HEK293 (cell line): Measurements from ENCODE around the gene EIF1AD.
A peak's percentile ranks its signal among the peaks of the same experiment; 100 is the strongest.

Source experiments
- CTCF ChIA-PET: fragments of 350-600 bp; formaldehyde crosslinking; extraction: SDS; loops from one replicate; lab custom pipeline; 2021; ENCODE audit warnings: antibody characterized with exemption; lab: Yijun Ruan, JAX
- POLR2A ChIA-PET: fragments of 300-600 bp; formaldehyde crosslinking; extraction: SDS; loops from one replicate; lab custom pipeline; 2020; ENCODE audit warnings: antibody characterized with exemption, inconsistent platforms; lab: Yijun Ruan, JAX
- H3K27ac ChIP-seq: fragments of 200-500 bp; sonication (Bioruptor generic); 2 replicates; pipeline ENCODE4 v1.5.1; 2014; ENCODE audit warnings: low read depth, low read length, control low read depth, inconsistent platforms; ENCODE audit errors: extremely low read depth
- H3K36me3 ChIP-seq, 2 experiments: fragments of 200-500 bp in 1 of 2; sonication (Bioruptor generic) in 1 of 2; 1 replicate in 1 of 2; 2 replicates in 1 of 2; pipeline ENCODE4 v1.5.1; 2014 to 2017; ENCODE audit warnings: inconsistent platforms in 2 of 2, low read length in 2 of 2; ENCODE audit not compliant: control insufficient read depth in 2 of 2, insufficient read depth in 1 of 2
- H3K4me1 ChIP-seq: fragments of 200-500 bp; sonication (Bioruptor generic); 2 replicates; pipeline ENCODE4 v1.5.1; 2014; ENCODE audit warnings: mild to moderate bottlenecking, low read length, inconsistent platforms; ENCODE audit not compliant: control insufficient read depth, insufficient read depth
- H3K4me3 ChIP-seq: 2 replicates; pipeline ENCODE4 v1.5.1; 2011; ENCODE audit warnings: low read depth, mild to moderate bottlenecking, control low read depth, low read length, moderate library complexity
- H3K9me3 ChIP-seq: fragments of 200-500 bp; sonication (Bioruptor generic); 2 replicates; pipeline ENCODE4 v1.5.1; 2014; ENCODE audit warnings: low read depth, low read length, inconsistent platforms; ENCODE audit not compliant: control insufficient read depth, insufficient read depth
- FEZF1 ChIP-seq: fragments of 450-650 bp; formaldehyde crosslinking; IDR thresholded peaks from 2 replicates; pipeline ENCODE4 v1.5.1; 2016; ENCODE audit warnings: missing biosample characterization, missing genetic modification characterization
- GFI1B ChIP-seq: fragments of 450-650 bp; formaldehyde crosslinking; IDR thresholded peaks from 2 replicates; pipeline ENCODE4 v1.5.1; 2016; ENCODE audit warnings: missing biosample characterization, missing genetic modification characterization
- HOXD13 ChIP-seq: sonication (generic); formaldehyde crosslinking; IDR thresholded peaks from 2 replicates; pipeline ENCODE4 v1.8.0; 2022; ENCODE audit warnings: missing genetic modification reagents, borderline replicate concordance
- IKZF3 ChIP-seq: fragments of 450-650 bp; IDR thresholded peaks from 2 replicates; pipeline ENCODE4 v1.5.0; 2018; ENCODE audit warnings: missing biosample characterization, mild to moderate bottlenecking, missing genetic modification characterization, moderate library complexity
- MEIS1 ChIP-seq: sonication (generic); formaldehyde crosslinking; IDR thresholded peaks from 2 replicates; pipeline ENCODE4 v1.8.1; 2022; ENCODE audit warnings: missing genetic modification reagents, mild to moderate bottlenecking, borderline replicate concordance
- OSR2 ChIP-seq: fragments of 450-650 bp; formaldehyde crosslinking; IDR thresholded peaks from 2 replicates; pipeline ENCODE4 v1.5.1; 2016; ENCODE audit warnings: missing biosample characterization, missing genetic modification characterization
- PRDM1 ChIP-seq: fragments of 450-650 bp; formaldehyde crosslinking; IDR thresholded peaks from 2 replicates; pipeline ENCODE4; 2016; ENCODE audit warnings: missing biosample characterization, missing genetic modification characterization
- ZNF112 ChIP-seq: fragments of 450-650 bp; formaldehyde crosslinking; IDR thresholded peaks from 2 replicates; pipeline ENCODE4 v1.5.0; 2017; ENCODE audit warnings: missing biosample characterization, missing genetic modification characterization
- ZNF24 ChIP-seq: fragments of 450-650 bp; formaldehyde crosslinking; IDR thresholded peaks from 2 replicates; pipeline ENCODE4 v1.5.1; 2016; ENCODE audit warnings: missing biosample characterization, missing genetic modification characterization
- ZNF335 ChIP-seq: fragments of 450-650 bp; formaldehyde crosslinking; conservative IDR thresholded peaks from 2 replicates; pipeline ENCODE4 v1.5.1; 2016; ENCODE audit warnings: missing biosample characterization, missing genetic modification characterization
- ZNF366 ChIP-seq: fragments of 450-650 bp; formaldehyde crosslinking; conservative IDR thresholded peaks from 2 replicates; pipeline ENCODE4 v1.5.1; 2016; ENCODE audit warnings: missing biosample characterization, missing genetic modification characterization
- ZNF423 ChIP-seq: fragments of 450-650 bp; formaldehyde crosslinking; IDR thresholded peaks from 2 replicates; pipeline ENCODE4 v1.5.1; 2016; ENCODE audit warnings: missing biosample characterization, missing genetic modification characterization
- ZNF664 ChIP-seq: fragments of 450-650 bp; formaldehyde crosslinking; IDR thresholded peaks from 2 replicates; pipeline ENCODE4 v1.5.1; 2016; ENCODE audit warnings: missing biosample characterization, missing genetic modification characterization
- ZNF670 ChIP-seq: fragments of 450-650 bp; formaldehyde crosslinking; IDR thresholded peaks from 2 replicates; pipeline ENCODE4 v1.5.1; 2016; ENCODE audit warnings: missing biosample characterization, missing genetic modification characterization, low read depth
- TF ChIP-seq, protein P1 (sequence below): fragments of 450-650 bp; formaldehyde crosslinking; IDR thresholded peaks from 2 replicates; pipeline ENCODE4 v1.5.1; 2016; ENCODE audit warnings: missing biosample characterization, missing genetic modification characterization, borderline replicate concordance
- TF ChIP-seq, protein P2 (sequence below): fragments of 450-650 bp; formaldehyde crosslinking; IDR thresholded peaks from 2 replicates; pipeline ENCODE4 v1.5.1; 2016; ENCODE audit warnings: missing biosample characterization, missing genetic modification characterization
- TF ChIP-seq, protein P3 (sequence below): fragments of 450-650 bp; formaldehyde crosslinking; IDR thresholded peaks from 2 replicates; pipeline ENCODE4 v1.5.1; 2017; ENCODE audit warnings: missing biosample characterization, missing genetic modification characterization
- TF ChIP-seq, protein P4 (sequence below): fragments of 450-650 bp; formaldehyde crosslinking; IDR thresholded peaks from 2 replicates; pipeline ENCODE4 v1.5.1; 2016; ENCODE audit warnings: missing biosample characterization, missing genetic modification characterization
- TF ChIP-seq, protein P5 (sequence below): fragments of 450-650 bp; formaldehyde crosslinking; IDR thresholded peaks from 2 replicates; pipeline ENCODE4 v1.5.1; 2016; ENCODE audit warnings: missing biosample characterization, missing genetic modification characterization
- TF ChIP-seq, protein P6 (sequence below): fragments of 450-650 bp; formaldehyde crosslinking; IDR thresholded peaks from 2 replicates; pipeline ENCODE4 v1.5.1; 2016; ENCODE audit warnings: missing biosample characterization, missing genetic modification characterization, borderline replicate concordance

The EIF1AD gene

DNA sequence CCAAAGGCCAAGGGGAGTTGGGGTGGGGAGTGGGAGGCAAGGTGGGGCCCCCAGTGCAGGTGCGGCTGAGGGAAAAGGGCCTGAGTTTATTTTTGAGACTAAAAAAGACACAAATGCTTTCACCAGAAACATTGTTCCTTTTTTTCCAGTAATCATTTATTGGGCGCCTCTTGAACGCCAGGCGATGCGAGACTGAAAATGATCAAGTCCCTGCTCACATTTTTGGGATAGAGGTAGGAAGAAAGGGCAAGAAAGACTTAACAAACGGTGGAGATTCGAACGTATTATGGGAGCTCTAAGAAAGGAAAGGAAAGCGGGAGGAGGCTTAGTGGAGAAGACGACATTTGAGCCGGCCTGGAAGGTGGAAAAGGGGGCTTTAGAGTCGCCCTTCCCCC is 49.4 kb upstream of the EIF1AD start:
- peaks cover 8% of the 10 kb centered on the region for H3K4me1 ChIP-seq
- TF ChIP-seq ZNF366 (0 out of 2 replicates have a peak, but pooled peaks have one; percentile 18), IKZF3 (tag by site-specific recombination) (no peak), ZNF112 (tag by site-specific recombination) (no peak), HOXD13 (CRISPR knock-in tag) (no peak), ZNF24 (0 out of 2 replicates have a peak, but pooled peaks have one; percentile 50), ZNF335 (peak; percentile 7; the same call in 1 of the 2 replicates)
- TF ChIP-seq, all 188 proteins: peak for 3
- CTCF ChIA-PET = interaction anchor here (0.6 to 4.7 kb wide), 5 partner anchors 10 to 323 kb away, joined by 3 to 36 read pairs (median 7); no protein-coding TSS in a partner anchor
- H3K36me3 ChIP-seq = peaks cover 16 to 36% of the 10 kb centered on the region in 2 experiments
- peak overlapping the region; percentile 43 for H3K4me3 ChIP-seq
- POLR2A ChIA-PET = interaction anchor here (0.5 to 1.8 kb wide), 8 partner anchors 9 to 514 kb away, joined by 3 to 7 read pairs (median 4); partner anchors contain the start of genes BANF1 and RNASEH2C
- no peaks in the 10 kb centered on the region for H3K9me3 ChIP-seq
- peak overlapping the region; percentile 93 for H3K27ac ChIP-seq

DNA sequence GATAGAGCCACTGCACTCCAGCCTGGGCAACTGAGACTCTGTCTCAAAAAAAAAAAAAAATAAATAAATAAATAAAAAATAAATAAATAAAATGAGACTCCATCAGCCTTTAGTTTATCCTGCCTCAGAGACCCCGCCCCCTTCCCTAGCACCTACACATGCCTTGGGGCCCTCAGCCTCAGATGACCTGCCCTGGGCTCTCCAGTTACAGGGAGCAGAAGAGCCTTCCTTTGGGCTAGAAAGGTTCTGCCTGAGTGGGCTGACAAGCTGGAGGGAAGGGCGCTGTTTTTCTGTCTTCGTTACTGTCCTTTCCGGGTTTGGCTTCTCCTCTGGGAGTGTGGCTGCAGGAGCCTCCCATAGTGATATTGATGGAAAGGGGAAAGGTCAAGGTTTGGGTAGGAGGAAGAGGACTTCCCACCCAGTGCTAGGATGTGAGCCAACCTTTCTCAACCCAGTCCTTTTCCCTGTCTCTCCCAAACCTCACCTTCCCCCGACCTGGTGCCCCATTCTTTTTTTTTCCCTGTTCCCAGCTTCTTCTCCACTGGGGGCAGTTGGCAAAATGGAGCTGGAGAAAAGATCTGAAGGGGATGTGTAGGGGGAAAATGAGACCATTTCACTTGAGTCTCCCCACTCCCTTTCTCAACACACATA is 48.7 kb upstream of the EIF1AD start:
- peaks cover 11 to 29% of the 10 kb centered on the region in 2 experiments for H3K36me3 ChIP-seq
- H3K27ac ChIP-seq = peak overlapping the region; percentile 93
- ChIA-PET CTCF (interaction anchor here (0.6 to 4.7 kb wide), 5 partner anchors 10 to 323 kb away, joined by 3 to 36 read pairs (median 7); no protein-coding TSS in a partner anchor), POLR2A (interaction anchor here (0.7 to 1.8 kb wide), 3 partner anchors 48 to 330 kb away, joined by 3 to 7 read pairs (median 4); partner anchors contain the start of genes BANF1 and RNASEH2C)
- peaks cover 8% of the 10 kb centered on the region for H3K4me1 ChIP-seq
- H3K4me3 ChIP-seq = no peak overlapping the region
- H3K9me3 ChIP-seq = no peaks in the 10 kb centered on the region
- TF ChIP-seq, protein P1, sequence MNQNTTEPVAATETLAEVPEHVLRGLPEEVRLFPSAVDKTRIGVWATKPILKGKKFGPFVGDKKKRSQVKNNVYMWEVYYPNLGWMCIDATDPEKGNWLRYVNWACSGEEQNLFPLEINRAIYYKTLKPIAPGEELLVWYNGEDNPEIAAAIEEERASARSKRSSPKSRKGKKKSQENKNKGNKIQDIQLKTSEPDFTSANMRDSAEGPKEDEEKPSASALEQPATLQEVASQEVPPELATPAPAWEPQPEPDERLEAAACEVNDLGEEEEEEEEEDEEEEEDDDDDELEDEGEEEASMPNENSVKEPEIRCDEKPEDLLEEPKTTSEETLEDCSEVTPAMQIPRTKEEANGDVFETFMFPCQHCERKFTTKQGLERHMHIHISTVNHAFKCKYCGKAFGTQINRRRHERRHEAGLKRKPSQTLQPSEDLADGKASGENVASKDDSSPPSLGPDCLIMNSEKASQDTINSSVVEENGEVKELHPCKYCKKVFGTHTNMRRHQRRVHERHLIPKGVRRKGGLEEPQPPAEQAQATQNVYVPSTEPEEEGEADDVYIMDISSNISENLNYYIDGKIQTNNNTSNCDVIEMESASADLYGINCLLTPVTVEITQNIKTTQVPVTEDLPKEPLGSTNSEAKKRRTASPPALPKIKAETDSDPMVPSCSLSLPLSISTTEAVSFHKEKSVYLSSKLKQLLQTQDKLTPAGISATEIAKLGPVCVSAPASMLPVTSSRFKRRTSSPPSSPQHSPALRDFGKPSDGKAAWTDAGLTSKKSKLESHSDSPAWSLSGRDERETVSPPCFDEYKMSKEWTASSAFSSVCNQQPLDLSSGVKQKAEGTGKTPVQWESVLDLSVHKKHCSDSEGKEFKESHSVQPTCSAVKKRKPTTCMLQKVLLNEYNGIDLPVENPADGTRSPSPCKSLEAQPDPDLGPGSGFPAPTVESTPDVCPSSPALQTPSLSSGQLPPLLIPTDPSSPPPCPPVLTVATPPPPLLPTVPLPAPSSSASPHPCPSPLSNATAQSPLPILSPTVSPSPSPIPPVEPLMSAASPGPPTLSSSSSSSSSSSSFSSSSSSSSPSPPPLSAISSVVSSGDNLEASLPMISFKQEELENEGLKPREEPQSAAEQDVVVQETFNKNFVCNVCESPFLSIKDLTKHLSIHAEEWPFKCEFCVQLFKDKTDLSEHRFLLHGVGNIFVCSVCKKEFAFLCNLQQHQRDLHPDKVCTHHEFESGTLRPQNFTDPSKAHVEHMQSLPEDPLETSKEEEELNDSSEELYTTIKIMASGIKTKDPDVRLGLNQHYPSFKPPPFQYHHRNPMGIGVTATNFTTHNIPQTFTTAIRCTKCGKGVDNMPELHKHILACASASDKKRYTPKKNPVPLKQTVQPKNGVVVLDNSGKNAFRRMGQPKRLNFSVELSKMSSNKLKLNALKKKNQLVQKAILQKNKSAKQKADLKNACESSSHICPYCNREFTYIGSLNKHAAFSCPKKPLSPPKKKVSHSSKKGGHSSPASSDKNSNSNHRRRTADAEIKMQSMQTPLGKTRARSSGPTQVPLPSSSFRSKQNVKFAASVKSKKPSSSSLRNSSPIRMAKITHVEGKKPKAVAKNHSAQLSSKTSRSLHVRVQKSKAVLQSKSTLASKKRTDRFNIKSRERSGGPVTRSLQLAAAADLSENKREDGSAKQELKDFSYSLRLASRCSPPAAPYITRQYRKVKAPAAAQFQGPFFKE (tag by site-specific recombination) = no peak
- TF ChIP-seq OSR2 (tag by site-specific recombination) (no peak), IKZF3 (tag by site-specific recombination) (0 out of 2 replicates have a peak, but pooled peaks have one; percentile 28), MEIS1 (no peak), ZNF423 (tag by site-specific recombination) (no peak), ZNF670 (tag by site-specific recombination) (no peak), FEZF1 (tag by site-specific recombination) (no peak), PRDM1 (tag by site-specific recombination) (peak; percentile 89), ZNF664 (tag by site-specific recombination) (no peak), GFI1B (tag by site-specific recombination) (no peak)
- TF ChIP-seq, protein P2, sequence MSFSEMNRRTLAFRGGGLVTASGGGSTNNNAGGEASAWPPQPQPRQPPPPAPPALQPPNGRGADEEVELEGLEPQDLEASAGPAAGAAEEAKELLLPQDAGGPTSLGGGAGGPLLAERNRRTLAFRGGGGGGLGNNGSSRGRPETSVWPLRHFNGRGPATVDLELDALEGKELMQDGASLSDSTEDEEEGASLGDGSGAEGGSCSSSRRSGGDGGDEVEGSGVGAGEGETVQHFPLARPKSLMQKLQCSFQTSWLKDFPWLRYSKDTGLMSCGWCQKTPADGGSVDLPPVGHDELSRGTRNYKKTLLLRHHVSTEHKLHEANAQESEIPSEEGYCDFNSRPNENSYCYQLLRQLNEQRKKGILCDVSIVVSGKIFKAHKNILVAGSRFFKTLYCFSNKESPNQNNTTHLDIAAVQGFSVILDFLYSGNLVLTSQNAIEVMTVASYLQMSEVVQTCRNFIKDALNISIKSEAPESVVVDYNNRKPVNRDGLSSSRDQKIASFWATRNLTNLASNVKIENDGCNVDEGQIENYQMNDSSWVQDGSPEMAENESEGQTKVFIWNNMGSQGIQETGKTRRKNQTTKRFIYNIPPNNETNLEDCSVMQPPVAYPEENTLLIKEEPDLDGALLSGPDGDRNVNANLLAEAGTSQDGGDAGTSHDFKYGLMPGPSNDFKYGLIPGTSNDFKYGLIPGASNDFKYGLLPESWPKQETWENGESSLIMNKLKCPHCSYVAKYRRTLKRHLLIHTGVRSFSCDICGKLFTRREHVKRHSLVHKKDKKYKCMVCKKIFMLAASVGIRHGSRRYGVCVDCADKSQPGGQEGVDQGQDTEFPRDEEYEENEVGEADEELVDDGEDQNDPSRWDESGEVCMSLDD (tag by site-specific recombination) = no peak
- TF ChIP-seq, protein P3, sequence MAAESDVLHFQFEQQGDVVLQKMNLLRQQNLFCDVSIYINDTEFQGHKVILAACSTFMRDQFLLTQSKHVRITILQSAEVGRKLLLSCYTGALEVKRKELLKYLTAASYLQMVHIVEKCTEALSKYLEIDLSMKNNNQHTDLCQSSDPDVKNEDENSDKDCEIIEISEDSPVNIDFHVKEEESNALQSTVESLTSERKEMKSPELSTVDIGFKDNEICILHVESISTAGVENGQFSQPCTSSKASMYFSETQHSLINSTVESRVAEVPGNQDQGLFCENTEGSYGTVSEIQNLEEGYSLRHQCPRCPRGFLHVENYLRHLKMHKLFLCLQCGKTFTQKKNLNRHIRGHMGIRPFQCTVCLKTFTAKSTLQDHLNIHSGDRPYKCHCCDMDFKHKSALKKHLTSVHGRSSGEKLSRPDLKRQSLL (tag by site-specific recombination) = no peak
- TF ChIP-seq, protein P4, sequence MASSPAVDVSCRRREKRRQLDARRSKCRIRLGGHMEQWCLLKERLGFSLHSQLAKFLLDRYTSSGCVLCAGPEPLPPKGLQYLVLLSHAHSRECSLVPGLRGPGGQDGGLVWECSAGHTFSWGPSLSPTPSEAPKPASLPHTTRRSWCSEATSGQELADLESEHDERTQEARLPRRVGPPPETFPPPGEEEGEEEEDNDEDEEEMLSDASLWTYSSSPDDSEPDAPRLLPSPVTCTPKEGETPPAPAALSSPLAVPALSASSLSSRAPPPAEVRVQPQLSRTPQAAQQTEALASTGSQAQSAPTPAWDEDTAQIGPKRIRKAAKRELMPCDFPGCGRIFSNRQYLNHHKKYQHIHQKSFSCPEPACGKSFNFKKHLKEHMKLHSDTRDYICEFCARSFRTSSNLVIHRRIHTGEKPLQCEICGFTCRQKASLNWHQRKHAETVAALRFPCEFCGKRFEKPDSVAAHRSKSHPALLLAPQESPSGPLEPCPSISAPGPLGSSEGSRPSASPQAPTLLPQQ (tag by site-specific recombination) = no peak
- TF ChIP-seq, protein P5, sequence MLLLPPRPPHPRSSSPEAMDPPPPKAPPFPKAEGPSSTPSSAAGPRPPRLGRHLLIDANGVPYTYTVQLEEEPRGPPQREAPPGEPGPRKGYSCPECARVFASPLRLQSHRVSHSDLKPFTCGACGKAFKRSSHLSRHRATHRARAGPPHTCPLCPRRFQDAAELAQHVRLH = no peak
- TF ChIP-seq, protein P6, sequence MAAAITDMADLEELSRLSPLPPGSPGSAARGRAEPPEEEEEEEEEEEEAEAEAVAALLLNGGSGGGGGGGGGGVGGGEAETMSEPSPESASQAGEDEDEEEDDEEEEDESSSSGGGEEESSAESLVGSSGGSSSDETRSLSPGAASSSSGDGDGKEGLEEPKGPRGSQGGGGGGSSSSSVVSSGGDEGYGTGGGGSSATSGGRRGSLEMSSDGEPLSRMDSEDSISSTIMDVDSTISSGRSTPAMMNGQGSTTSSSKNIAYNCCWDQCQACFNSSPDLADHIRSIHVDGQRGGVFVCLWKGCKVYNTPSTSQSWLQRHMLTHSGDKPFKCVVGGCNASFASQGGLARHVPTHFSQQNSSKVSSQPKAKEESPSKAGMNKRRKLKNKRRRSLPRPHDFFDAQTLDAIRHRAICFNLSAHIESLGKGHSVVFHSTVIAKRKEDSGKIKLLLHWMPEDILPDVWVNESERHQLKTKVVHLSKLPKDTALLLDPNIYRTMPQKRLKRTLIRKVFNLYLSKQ (tag by site-specific recombination) = no peak
